Activated B cell treated with CpG ODN at 0.5 μM for 24 hours (primary cell): ENCODE data around the gene STK10. TPM values are rescaled to one million over a fixed set of nuclear protein-coding genes. Genes with fewer than 3 reads are reported as not detected.
A peak's percentile ranks its signal among the peaks of the same experiment; 100 is the strongest.

ENCODE experiments used
- ATAC-seq: fragments of 200-7000 bp; cut with Tn5 transposase; one replicate; pipeline ENCODE4 v1.10.0; 2021; ENCODE audit warnings: low read depth, mild to moderate bottlenecking, moderate library complexity
- CTCF ChIA-PET: fragments of 350-600 bp; sonication (Branson Sonifier 250); formaldehyde crosslinking; loops from one replicate; lab custom pipeline; 2021; ENCODE audit warnings: antibody characterized with exemption; lab: Charles Lee
- POLR2A ChIA-PET: fragments of 350-600 bp; sonication (Branson Sonifier 250); formaldehyde crosslinking; loops from one replicate; lab custom pipeline; 2021; ENCODE audit warnings: antibody characterized with exemption; lab: Charles Lee
- DNase-seq: peaks from one replicate; pipeline ENCODE4 v3.0.0; 2022
- H3K27ac Mint-ChIP-seq: one replicate; pipeline ENCODE4 v1.8.0; 2020; ENCODE audit warnings: mixed read lengths
- H3K27me3 Mint-ChIP-seq: one replicate; pipeline ENCODE4 v1.8.0; 2021; ENCODE audit warnings: mixed read lengths
- H3K36me3 Mint-ChIP-seq: one replicate; pipeline ENCODE4 v1.8.0; 2021; ENCODE audit warnings: low read depth, mixed read lengths
- H3K4me1 Mint-ChIP-seq: one replicate; pipeline ENCODE4 v1.8.0; 2021; ENCODE audit warnings: mixed read lengths
- H3K4me3 Mint-ChIP-seq: one replicate; pipeline ENCODE4 v1.8.0; 2020; ENCODE audit warnings: mild to moderate bottlenecking, mixed read lengths
- H3K9me3 Mint-ChIP-seq: one replicate; pipeline ENCODE4 v1.8.0; 2020; ENCODE audit warnings: mixed read lengths
- intact Hi-C: fragments of 100-400 bp; cut with micrococcal nuclease; formaldehyde crosslinking; loops from one replicate; pipeline ENCODE4 v1.15.1; 2024
- total RNA-seq: library from RNA; stranded (reverse); gene quantifications from 2 replicates; pipeline ENCODE4 v1.2.3, GENCODE V29; 2022
- TF ChIP-seq, protein P1 (sequence below): fragments of 200-600 bp; IDR thresholded peaks from one replicate; pipeline ENCODE4 v1.8.0; 2022; ENCODE audit warnings: antibody characterized with exemption, mild to moderate bottlenecking

Gene STK10
- total RNA-seq, 1 donor from 2014 or later: 276 TPM

GRCh38 chr5:172131690-172132089 lies 56.3 kb downstream of the STK10 start:
- ChIA-PET CTCF (no interaction called here), POLR2A (interaction anchor here (1.0 kb wide), 1 partner anchor 42 kb away, joined by 3 read pairs; no protein-coding TSS in a partner anchor)
- Mint-ChIP-seq H3K4me1 (peaks cover 45% of the 10 kb centered on the region), H3K4me3 (no peak overlapping the region), H3K36me3 (peaks cover 72% of the 10 kb centered on the region), H3K9me3 (no peaks in the 10 kb centered on the region), H3K27ac (no peak overlapping the region), H3K27me3 (no peaks in the 10 kb centered on the region)
- DNase-seq: no peak
- TF ChIP-seq, protein P1, sequence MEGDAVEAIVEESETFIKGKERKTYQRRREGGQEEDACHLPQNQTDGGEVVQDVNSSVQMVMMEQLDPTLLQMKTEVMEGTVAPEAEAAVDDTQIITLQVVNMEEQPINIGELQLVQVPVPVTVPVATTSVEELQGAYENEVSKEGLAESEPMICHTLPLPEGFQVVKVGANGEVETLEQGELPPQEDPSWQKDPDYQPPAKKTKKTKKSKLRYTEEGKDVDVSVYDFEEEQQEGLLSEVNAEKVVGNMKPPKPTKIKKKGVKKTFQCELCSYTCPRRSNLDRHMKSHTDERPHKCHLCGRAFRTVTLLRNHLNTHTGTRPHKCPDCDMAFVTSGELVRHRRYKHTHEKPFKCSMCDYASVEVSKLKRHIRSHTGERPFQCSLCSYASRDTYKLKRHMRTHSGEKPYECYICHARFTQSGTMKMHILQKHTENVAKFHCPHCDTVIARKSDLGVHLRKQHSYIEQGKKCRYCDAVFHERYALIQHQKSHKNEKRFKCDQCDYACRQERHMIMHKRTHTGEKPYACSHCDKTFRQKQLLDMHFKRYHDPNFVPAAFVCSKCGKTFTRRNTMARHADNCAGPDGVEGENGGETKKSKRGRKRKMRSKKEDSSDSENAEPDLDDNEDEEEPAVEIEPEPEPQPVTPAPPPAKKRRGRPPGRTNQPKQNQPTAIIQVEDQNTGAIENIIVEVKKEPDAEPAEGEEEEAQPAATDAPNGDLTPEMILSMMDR: no peak
- intact Hi-C loops: loop anchor here (2.0 kb wide), 1 partner anchor 17 kb away; no protein-coding TSS in a partner anchor
- no peak for ATAC-seq

GRCh38 chr5:172129256-172129910 lies 58.6 kb downstream of the STK10 start:
- intact Hi-C loops: no loop called here
- Mint-ChIP-seq H3K27ac (peak overlapping the region; percentile 46), H3K4me3 (no peak overlapping the region), H3K27me3 (no peaks in the 10 kb centered on the region), H3K4me1 (peaks cover 32% of the 10 kb centered on the region), H3K9me3 (no peaks in the 10 kb centered on the region), H3K36me3 (peaks cover 76% of the 10 kb centered on the region)
- TF ChIP-seq, protein P1: no peak
- DNase-seq (no peak), ATAC-seq (no peak)
- POLR2A ChIA-PET: no interaction called here
- CTCF ChIA-PET: no interaction called here

DNA sequence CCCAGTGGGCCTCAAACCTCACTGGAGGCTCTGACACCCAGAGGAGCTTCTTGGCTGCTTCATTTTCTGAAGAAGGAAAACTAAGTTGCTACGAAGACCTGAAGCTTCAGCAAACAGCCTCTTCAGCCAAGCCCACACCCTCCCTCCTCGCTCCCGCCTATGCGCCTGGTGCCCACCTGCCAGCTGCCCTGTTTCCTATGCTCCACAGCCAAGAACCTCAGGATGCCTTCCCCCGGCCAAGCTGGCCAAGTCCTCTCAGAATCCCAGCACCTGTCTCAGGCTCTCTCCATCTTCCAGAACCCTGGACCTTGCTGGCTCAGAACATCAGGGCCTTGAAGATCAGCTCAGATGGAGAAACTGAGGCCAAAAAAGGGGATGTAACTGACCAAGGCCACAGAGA lies 60.4 kb downstream of the STK10 start:
- H3K4me1 Mint-ChIP-seq: peaks cover 26% of the 10 kb centered on the region
- DNase-seq: no peak
- peaks cover 76% of the 10 kb centered on the region for H3K36me3 Mint-ChIP-seq
- ATAC-seq: no peak
- no peaks in the 10 kb centered on the region for H3K9me3 Mint-ChIP-seq
- ChIA-PET POLR2A (no interaction called here), CTCF (no interaction called here)
- intact Hi-C loops: no loop called here
- TF ChIP-seq, protein P1: no peak
- H3K27me3 Mint-ChIP-seq: no peaks in the 10 kb centered on the region
- no peak overlapping the region for H3K4me3 Mint-ChIP-seq
- peak overlapping the region; percentile 53 for H3K27ac Mint-ChIP-seq

- H3K9me3 Mint-ChIP-seq: no peaks in the 10 kb centered on the region
- H3K4me3 Mint-ChIP-seq: no peak overlapping the region
- H3K36me3 Mint-ChIP-seq: peaks cover 65% of the 10 kb centered on the region
- peaks cover 20% of the 10 kb centered on the region for H3K4me1 Mint-ChIP-seq
- no peaks in the 10 kb centered on the region for H3K27me3 Mint-ChIP-seq
- ATAC-seq: no peak
- no peak for DNase-seq
- H3K27ac Mint-ChIP-seq: peak overlapping the region; percentile 50
- POLR2A ChIA-PET: interaction anchor here (1.0 to 1.3 kb wide), 2 partner anchors 12 to 52 kb away, joined by 6 read pairs; no protein-coding TSS in a partner anchor
- CTCF ChIA-PET: interaction anchor here (0.9 kb wide), 1 partner anchor 49 kb away, joined by 3 read pairs; no protein-coding TSS in a partner anchor
- TF ChIP-seq, protein P1: no peak
- intact Hi-C loops: no loop called here
Measured at GRCh38 chr5:172123269-172123692, 64.7 kb downstream of the STK10 start.

GRCh38 chr5:172119921-172120688 lies 67.9 kb downstream of the STK10 start:
- Mint-ChIP-seq H3K9me3 (no peaks in the 10 kb centered on the region), H3K4me3 (no peak overlapping the region), H3K27me3 (no peaks in the 10 kb centered on the region), H3K36me3 (peaks cover 59% of the 10 kb centered on the region), H3K27ac (peak overlapping the region; percentile 41), H3K4me1 (peaks cover 35% of the 10 kb centered on the region)
- ChIA-PET POLR2A (no interaction called here), CTCF (interaction anchor here (1.8 kb wide), 1 partner anchor 68 kb away, joined by 5 read pairs; the partner anchor contains the start of gene STK10)
- intact Hi-C loops: no loop called here
- DNase-seq (no peak), ATAC-seq (no peak)
- TF ChIP-seq, protein P1: no peak
